Osteocyte (in vitro differentiated cells): ENCODE measurements around the gene JAK2. TPM values are rescaled to one million over a fixed set of nuclear protein-coding genes. Genes with fewer than 3 reads are reported as not detected.

Source experiments
- DNase-seq: peaks from one replicate; pipeline ENCODE4 v3.0.0; 2021; ENCODE audit warnings: mixed read lengths; ENCODE audit not compliant: unreplicated experiment; ENCODE audit errors: extremely low spot score
- H3K27ac Mint-ChIP-seq: one replicate; pipeline ENCODE4 v1.8.0; 2021; ENCODE audit warnings: mild to moderate bottlenecking, mixed read lengths; ENCODE audit not compliant: unreplicated experiment
- H3K27me3 Mint-ChIP-seq: one replicate; pipeline ENCODE4 v1.8.0; 2021; ENCODE audit warnings: mixed read lengths; ENCODE audit not compliant: unreplicated experiment
- H3K36me3 Mint-ChIP-seq: one replicate; pipeline ENCODE4 v1.8.0; 2021; ENCODE audit warnings: mixed read lengths; ENCODE audit not compliant: unreplicated experiment
- H3K4me1 Mint-ChIP-seq: one replicate; pipeline ENCODE4 v1.8.0; 2021; ENCODE audit warnings: mixed read lengths; ENCODE audit not compliant: unreplicated experiment
- H3K4me3 Mint-ChIP-seq: one replicate; pipeline ENCODE4 v1.8.0; 2021; ENCODE audit warnings: mild to moderate bottlenecking, moderate library complexity, mixed read lengths; ENCODE audit not compliant: unreplicated experiment
- H3K9me3 Mint-ChIP-seq: one replicate; pipeline ENCODE4 v1.8.0; 2021; ENCODE audit warnings: mixed read lengths; ENCODE audit not compliant: unreplicated experiment
- CTCF ChIP-seq: fragments of 200-600 bp; sonication (generic); IDR thresholded peaks from 2 replicates; pipeline ENCODE4 v1.5.0; 2021; ENCODE audit warnings: antibody characterized with exemption, mild to moderate bottlenecking, moderate library complexity
- total RNA-seq: library from RNA; stranded (reverse); gene quantifications from 2 replicates; pipeline ENCODE4 v1.2.1, GENCODE V29; 2021

JAK2 gene
- total RNA-seq, 1 donor from 2014 or later: 24.6 TPM

GRCh38 chr9:5122116-5122515 is 137.0 kb downstream of the JAK2 start:
- Mint-ChIP-seq H3K4me1 (peaks cover 14% of the 10 kb centered on the region), H3K9me3 (peaks cover 7% of the 10 kb centered on the region), H3K36me3 (peaks cover 38% of the 10 kb centered on the region), H3K27me3 (no peaks in the 10 kb centered on the region), H3K27ac (no peak overlapping the region), H3K4me3 (no peak overlapping the region)
- no peak for DNase-seq
- no peak for TF ChIP-seq CTCF

GRCh38 chr9:5122516-5122915 is 137.4 kb downstream of the JAK2 start:
- H3K27me3 Mint-ChIP-seq: no peaks in the 10 kb centered on the region
- peaks cover 14% of the 10 kb centered on the region for H3K4me1 Mint-ChIP-seq
- H3K9me3 Mint-ChIP-seq: peaks cover 7% of the 10 kb centered on the region
- no peak for TF ChIP-seq CTCF
- peaks cover 39% of the 10 kb centered on the region for H3K36me3 Mint-ChIP-seq
- H3K27ac Mint-ChIP-seq: no peak overlapping the region
- no peak overlapping the region for H3K4me3 Mint-ChIP-seq
- DNase-seq: no peak

- Mint-ChIP-seq H3K4me3 (no peak overlapping the region), H3K27ac (no peak overlapping the region), H3K9me3 (peaks cover 32% of the 10 kb centered on the region), H3K27me3 (no peaks in the 10 kb centered on the region), H3K4me1 (no peaks in the 10 kb centered on the region), H3K36me3 (peaks cover 40% of the 10 kb centered on the region)
- no peak for TF ChIP-seq CTCF
- DNase-seq: no peak
Observed at GRCh38 chr9:5140151-5140550, 155.1 kb downstream of the JAK2 start.

GRCh38 chr9:5144217-5144616 is 159.1 kb downstream of the JAK2 start:
- no peak for TF ChIP-seq CTCF
- H3K36me3 Mint-ChIP-seq: peaks cover 57% of the 10 kb centered on the region
- H3K27me3 Mint-ChIP-seq: no peaks in the 10 kb centered on the region
- H3K9me3 Mint-ChIP-seq: peaks cover 43% of the 10 kb centered on the region
- no peak overlapping the region for H3K4me3 Mint-ChIP-seq
- no peak overlapping the region for H3K27ac Mint-ChIP-seq
- H3K4me1 Mint-ChIP-seq: no peaks in the 10 kb centered on the region
- no peak for DNase-seq

- no peaks in the 10 kb centered on the region for H3K4me1 Mint-ChIP-seq
- peaks cover 59% of the 10 kb centered on the region for H3K9me3 Mint-ChIP-seq
- H3K27me3 Mint-ChIP-seq: no peaks in the 10 kb centered on the region
- H3K27ac Mint-ChIP-seq: no peak overlapping the region
- no peak overlapping the region for H3K4me3 Mint-ChIP-seq
- no peak for TF ChIP-seq CTCF
- peaks cover 69% of the 10 kb centered on the region for H3K36me3 Mint-ChIP-seq
- no peak for DNase-seq
Observed at GRCh38 chr9:5146241-5146640, 161.2 kb downstream of the JAK2 start.

Other genes with a start within 250 kb of the JAK2 start
- 46.0 and 47.5 TPM in 2 replicates for gene AK3, start 244.1 kb upstream of the JAK2 start, total RNA-seq
- gene RCL1, start 192.3 kb upstream of the JAK2 start, total RNA-seq: 13.0 and 13.4 TPM in 2 replicates
- not detected in 2 replicates for gene INSL6, start 200.4 kb downstream of the JAK2 start, total RNA-seq
- not detected in 2 replicates for gene INSL4, start 246.1 kb downstream of the JAK2 start, total RNA-seq